Measurements from ENCODE around the gene DIPK1C.

DIPK1C gene

DNA sequence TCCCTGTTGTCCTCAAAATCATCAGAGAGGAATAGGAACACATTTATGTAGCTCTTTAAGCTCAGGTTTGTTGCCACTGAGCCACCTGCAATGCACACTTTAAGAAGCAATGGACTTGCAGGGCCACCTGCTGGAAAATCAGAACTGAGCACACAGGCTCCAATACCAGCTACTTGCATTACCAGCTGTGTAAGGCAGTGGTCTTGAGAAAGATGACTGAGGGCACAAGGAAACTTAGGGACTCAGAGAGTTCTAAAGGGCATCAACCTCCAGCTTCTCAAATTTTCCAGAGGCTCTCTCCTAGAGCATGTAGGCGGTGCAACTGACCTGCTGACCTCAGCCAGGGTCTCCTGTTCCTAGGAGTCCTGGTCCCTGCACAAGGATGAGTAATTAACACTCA lies 36.6 kb upstream of the DIPK1C start:
- no peak overlapping the region for H3K27ac ChIP-seq
- peak; percentile 91 for TF ChIP-seq CTCF (conservative IDR thresholded peaks at IDR 0.05)

DNA sequence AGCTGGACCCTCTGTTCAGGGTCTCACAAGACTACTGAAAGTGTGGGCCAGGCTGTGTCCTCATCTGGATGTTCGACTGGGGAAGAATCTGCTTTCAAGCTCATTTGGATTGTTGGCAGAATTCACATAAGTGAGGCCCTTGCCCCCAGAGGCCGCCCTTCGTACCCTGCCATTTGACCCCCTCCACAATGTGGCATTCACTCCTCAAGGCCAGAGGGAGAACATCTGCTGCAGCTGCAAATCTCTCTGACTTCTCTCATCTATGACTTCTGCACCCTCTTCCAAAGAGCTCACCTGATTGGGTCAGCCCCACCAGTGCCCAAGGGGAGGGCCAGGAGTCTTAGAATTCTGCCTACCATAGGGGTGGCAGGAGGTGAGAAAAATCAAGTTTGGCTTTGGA lies 35.2 kb upstream of the DIPK1C start:
- no peak overlapping the region for H3K27ac ChIP-seq
- no peak for TF ChIP-seq CTCF (conservative IDR thresholded peaks at IDR 0.05)

GRCh38 chr18:74489676-74490075 lies 32.6 kb upstream of the DIPK1C start:
- H3K27ac ChIP-seq: no peak overlapping the region
- TF ChIP-seq CTCF (conservative IDR thresholded peaks at IDR 0.05): no peak

DNA sequence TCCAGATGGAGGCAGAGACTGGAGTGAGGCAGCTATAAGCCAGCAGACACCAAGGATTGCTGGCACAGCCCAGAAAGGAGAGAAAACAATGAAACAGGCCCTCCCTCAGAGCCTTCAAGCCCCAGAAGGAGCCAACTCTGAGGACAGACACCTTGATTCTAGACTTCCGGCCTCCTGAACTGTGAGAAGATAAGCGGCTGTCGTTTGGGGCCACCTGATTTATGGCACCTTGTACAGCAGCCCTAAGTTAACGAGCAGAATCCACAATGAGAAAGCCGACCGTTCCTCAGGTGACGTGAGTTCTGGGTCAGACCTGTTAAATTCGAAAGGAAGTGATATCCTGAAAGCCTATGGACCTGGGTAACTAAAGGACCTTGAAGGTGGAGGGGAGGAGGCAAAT lies 31.8 kb upstream of the DIPK1C start:
- H3K27ac ChIP-seq: no peak overlapping the region
- no peak for TF ChIP-seq CTCF (conservative IDR thresholded peaks at IDR 0.05)

DNA sequence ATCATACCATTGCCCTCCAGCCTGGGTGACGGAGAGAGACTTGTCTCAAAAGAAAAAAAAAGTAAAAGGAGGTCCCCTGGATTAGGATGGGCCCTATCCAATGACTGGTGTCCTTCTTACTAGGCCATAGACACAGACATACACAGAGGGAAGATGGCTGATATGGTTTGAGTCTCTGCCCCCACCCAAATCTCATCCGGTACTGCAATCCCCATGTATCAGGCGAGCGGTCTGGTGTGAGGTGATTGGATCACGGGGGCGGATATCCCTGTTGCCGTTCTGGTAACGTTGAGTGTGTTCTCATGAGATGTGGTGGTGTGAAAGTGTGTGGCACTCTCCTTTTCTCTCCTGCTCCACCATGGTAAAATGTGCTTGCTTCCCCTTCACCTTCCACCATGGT lies 31.2 kb upstream of the DIPK1C start:
- TF ChIP-seq CTCF (conservative IDR thresholded peaks at IDR 0.05): no peak
- no peak overlapping the region for H3K27ac ChIP-seq

DNA sequence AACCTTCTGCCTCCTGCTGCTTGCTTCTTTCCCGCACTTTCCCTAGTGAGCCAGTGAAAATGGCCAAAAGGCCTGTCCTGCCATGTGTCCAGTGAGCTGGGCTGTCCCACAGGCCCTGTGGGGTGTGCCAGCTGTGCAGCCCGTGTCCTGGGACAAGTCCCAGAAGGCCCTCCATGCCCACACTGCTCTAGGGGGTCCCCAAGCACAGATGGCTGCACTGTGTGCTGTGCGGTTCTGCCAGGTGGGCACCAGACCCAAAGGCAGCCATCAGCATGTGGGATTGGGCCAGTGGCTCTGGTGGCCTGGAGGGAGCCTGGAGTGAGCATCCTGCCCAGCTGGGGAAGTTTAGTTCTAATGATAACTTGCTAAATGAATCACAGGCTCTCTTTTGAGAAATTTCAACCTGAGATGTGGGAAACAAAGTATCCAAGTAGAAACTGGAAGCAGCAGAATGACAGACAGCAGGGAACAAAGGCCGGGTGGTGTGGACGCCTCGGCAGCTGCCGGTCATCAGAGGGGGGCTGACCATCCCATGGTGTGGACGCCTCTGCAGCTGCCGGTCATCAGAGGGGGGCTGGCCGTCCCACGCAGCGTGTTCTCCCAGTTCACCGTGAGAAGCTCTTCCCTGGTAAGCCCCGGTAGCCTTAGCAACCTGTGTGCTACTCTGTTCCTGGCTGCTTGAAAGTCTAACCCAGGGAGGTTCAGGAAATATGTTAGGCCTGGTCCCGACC lies 29.2 kb upstream of the DIPK1C start:
- no peak for TF ChIP-seq CTCF (conservative IDR thresholded peaks at IDR 0.05)
- H3K27ac ChIP-seq: no peak overlapping the region

DNA sequence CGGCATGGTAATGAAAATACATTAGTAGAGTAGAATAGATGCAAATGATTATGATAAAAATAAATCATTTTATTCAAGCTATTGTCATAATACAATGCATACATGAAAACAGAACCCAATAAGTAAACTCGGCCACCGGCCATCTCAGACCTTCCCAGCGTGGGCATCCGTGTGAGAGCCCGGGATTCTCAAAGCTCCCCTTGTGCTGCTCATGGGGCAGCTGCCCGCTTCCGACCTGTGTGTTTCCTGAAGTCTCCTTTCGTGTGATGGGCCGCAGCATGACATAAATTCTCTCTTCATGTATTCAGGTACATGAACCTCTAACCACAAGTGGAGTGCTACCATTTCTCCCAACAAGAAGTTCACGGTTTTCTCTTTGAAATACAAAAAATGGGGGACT lies 25.6 kb upstream of the DIPK1C start:
- TF ChIP-seq CTCF (conservative IDR thresholded peaks at IDR 0.05): no peak
- no peak overlapping the region for H3K27ac ChIP-seq

Measured in VCaP (cell line).